ENCODE results near the gene TFG. TPM values are rescaled to one million over a fixed set of nuclear protein-coding genes. Genes with fewer than 3 reads are reported as not detected.

The TFG gene
- total RNA-seq, 4 donors from 2014 or later, result 36.6 to 133 (median 61.7) TPM

DNA sequence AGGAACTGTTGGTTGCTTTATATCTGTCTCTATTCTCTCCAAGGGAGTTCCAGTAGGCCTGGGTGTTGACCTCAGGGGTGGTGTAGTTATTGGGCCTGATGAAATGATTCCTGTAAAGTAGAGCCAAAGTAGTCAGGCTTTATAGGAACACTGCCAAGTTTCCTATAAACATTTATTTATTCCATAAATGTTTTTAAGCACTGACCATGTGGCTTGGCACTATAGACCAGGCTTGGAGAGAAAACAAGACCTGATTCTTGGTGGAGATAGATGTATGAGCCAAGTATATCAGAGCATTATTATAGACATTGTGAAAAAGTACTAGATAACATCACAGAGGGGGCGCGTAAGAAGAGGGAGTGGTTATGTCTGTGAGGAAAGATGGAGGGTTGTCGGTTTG, 65.9 kb downstream of the TFG start:
- no peak overlapping the region for H3K27ac ChIP-seq

DNA sequence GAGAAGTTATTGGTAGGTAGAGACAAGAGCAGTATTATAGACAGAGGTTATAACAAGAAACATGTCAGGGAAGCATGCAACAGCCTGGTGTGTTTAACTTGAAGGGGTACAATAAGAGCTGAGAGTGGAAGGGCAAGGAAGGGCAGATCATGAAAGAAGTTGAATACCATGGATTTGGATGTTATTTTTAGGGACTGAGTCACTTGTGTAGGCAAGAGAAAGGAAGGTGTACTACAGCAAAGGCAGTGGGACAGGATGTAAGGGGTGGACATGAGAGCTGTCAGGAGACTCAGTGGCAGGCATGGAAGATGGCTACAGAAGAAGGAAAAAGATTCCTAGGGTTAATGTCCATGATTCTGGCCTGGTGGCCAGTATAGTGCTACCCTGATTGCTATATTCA, 66.4 kb downstream of the TFG start:
- H3K36me3 ChIP-seq, result no peaks in the 10 kb centered on the region
- no peak overlapping the region for H3K27ac ChIP-seq
- H3K4me3 ChIP-seq, result no peak overlapping the region
- H3K4me1 ChIP-seq, result no peaks in the 10 kb centered on the region
- no peaks in the 10 kb centered on the region for H3K27me3 ChIP-seq
- intact Hi-C loops (cut with DNase I; ENCODE audit: low total_unique reads), result no loop called here
- no peak for DNase-seq
- no peaks in the 10 kb centered on the region for H3K9me3 ChIP-seq
- TF ChIP-seq, protein P1, sequence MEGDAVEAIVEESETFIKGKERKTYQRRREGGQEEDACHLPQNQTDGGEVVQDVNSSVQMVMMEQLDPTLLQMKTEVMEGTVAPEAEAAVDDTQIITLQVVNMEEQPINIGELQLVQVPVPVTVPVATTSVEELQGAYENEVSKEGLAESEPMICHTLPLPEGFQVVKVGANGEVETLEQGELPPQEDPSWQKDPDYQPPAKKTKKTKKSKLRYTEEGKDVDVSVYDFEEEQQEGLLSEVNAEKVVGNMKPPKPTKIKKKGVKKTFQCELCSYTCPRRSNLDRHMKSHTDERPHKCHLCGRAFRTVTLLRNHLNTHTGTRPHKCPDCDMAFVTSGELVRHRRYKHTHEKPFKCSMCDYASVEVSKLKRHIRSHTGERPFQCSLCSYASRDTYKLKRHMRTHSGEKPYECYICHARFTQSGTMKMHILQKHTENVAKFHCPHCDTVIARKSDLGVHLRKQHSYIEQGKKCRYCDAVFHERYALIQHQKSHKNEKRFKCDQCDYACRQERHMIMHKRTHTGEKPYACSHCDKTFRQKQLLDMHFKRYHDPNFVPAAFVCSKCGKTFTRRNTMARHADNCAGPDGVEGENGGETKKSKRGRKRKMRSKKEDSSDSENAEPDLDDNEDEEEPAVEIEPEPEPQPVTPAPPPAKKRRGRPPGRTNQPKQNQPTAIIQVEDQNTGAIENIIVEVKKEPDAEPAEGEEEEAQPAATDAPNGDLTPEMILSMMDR (IDR thresholded peaks at IDR 0.05), result no peak
- TF ChIP-seq POLR2A (IDR thresholded peaks at IDR 0.05), result no peak

More for the DNA sequence above, 65.9 kb downstream of the TFG start:
- no peaks in the 10 kb centered on the region for H3K27me3 ChIP-seq
- no peaks in the 10 kb centered on the region for H3K36me3 ChIP-seq
- TF ChIP-seq POLR2A (IDR thresholded peaks at IDR 0.05), result no peak
- TF ChIP-seq, protein P1 (IDR thresholded peaks at IDR 0.05), result no peak
- H3K4me3 ChIP-seq, result no peak overlapping the region
- DNase-seq, result no peak
- no peaks in the 10 kb centered on the region for H3K4me1 ChIP-seq
- H3K9me3 ChIP-seq, result no peaks in the 10 kb centered on the region
- intact Hi-C loops (cut with DNase I; ENCODE audit: low total_unique reads), result no loop called here

DNA sequence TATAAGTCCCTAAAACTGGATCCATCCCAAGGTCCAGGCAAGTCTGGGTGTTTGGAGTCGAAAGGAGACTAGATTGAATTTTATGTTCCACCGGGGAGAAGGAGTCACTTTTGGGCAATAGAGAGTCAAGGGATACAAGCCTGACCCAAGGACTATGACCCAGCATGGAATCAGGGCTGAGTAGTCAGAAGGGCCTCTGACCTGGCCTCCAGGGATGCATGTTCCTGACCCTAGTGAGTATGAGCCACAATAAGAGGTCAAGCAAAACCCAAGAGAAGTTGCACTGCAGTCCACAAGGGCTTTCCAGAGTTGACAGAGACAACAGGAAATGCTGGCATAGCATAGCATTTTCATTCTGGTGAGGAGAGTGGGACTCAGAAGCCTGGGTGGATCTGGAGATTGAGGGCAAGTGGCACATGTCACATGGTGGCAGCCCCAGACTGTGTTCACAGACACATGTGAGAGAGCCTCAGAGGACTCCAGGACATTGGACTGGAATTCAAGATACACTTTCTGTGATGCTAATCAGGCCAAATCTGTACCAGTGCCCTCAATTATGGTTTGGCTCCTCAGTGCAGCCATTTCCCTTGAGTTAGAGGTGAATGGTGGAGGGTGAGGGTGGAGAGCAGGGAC, 66.9 kb downstream of the TFG start:
- Histone ChIP-seq H3K36me3 (no peaks in the 10 kb centered on the region), H3K27ac (no peak overlapping the region), H3K4me1 (no peaks in the 10 kb centered on the region), H3K4me3 (no peak overlapping the region), H3K27me3 (no peaks in the 10 kb centered on the region), H3K9me3 (no peaks in the 10 kb centered on the region)
- intact Hi-C loops (cut with DNase I; ENCODE audit: low total_unique reads), result no loop called here
- TF ChIP-seq POLR2A (IDR thresholded peaks at IDR 0.05), result no peak
- TF ChIP-seq, protein P1 (IDR thresholded peaks at IDR 0.05), result no peak
- no peak for DNase-seq

DNA sequence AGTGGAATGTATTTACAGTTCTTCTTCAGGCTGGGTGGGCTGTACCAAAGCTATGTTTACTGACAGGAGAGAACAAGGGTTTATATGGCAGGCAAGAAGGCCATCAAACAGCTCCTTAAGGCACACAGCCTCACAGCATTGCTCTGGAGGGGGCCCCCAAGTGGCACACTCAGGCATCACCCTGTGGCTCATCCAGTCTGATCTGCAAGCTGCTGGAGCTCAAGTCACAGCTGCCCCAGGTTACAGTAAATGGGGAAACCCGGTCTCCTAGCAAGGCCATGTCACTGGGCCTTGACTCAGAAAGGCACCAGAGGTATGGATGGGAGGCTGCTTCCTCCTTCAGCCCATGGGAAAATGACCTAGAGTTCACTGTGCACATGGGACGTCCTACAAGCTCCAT, 67.5 kb downstream of the TFG start:
- H3K4me3 ChIP-seq, result no peak overlapping the region
- H3K9me3 ChIP-seq, result no peaks in the 10 kb centered on the region
- intact Hi-C loops (cut with DNase I; ENCODE audit: low total_unique reads), result no loop called here
- no peak for TF ChIP-seq POLR2A (IDR thresholded peaks at IDR 0.05)
- TF ChIP-seq, protein P1 (IDR thresholded peaks at IDR 0.05), result no peak
- H3K27me3 ChIP-seq, result no peaks in the 10 kb centered on the region
- no peaks in the 10 kb centered on the region for H3K36me3 ChIP-seq
- no peak overlapping the region for H3K27ac ChIP-seq
- DNase-seq, result no peak
- H3K4me1 ChIP-seq, result no peaks in the 10 kb centered on the region

DNA sequence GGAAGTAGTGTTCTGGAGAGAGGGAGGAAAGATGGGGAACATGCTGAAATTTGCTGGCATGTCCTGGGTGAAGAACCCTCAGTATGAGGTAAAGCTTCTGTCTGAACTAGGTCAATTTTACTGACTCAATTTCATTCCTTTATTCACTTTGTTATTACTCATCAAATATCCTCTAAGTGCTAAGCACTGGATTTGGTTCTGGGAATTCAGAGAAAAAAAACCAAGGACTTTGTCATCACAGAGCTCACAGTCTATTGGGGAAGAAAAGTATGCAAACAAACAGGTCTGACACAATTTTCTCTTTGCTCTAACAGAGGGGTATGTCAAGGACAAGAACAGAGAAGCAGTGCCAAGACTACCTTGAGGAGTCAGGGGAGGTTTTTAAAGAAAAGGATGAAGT, 68.0 kb downstream of the TFG start:
- no peaks in the 10 kb centered on the region for H3K36me3 ChIP-seq

More for the DNA sequence above, 68.0 kb downstream of the TFG start:
- intact Hi-C loops (cut with DNase I; ENCODE audit: low total_unique reads), result no loop called here
- no peak overlapping the region for H3K27ac ChIP-seq
- no peak overlapping the region for H3K4me3 ChIP-seq
- H3K4me1 ChIP-seq, result no peaks in the 10 kb centered on the region
- no peaks in the 10 kb centered on the region for H3K9me3 ChIP-seq
- H3K27me3 ChIP-seq, result no peaks in the 10 kb centered on the region
- no peak for DNase-seq
- TF ChIP-seq POLR2A (IDR thresholded peaks at IDR 0.05), result no peak
- TF ChIP-seq, protein P1 (IDR thresholded peaks at IDR 0.05), result no peak

Measured in uterus (tissue), 4 donors.